Measurements from ENCODE around the gene MSI1.

Gene MSI1

GRCh38 chr12:120368789-120369602 is at the start of gene MSI1:
Gene MSI1, minus strand, starts transcription at chr12:120369164. Its CDS starts 73 bp downstream, at chr12:120369091.
- DNase-seq: no peak

- DNase-seq: no peak
Measured at GRCh38 chr12:120417917-120418580, 49.1 kb upstream of the MSI1 start.

- DNase-seq: no peak
Measured at GRCh38 chr12:120416490-120417216, 47.7 kb upstream of the MSI1 start.

GRCh38 chr12:120413901-120414695 is 45.1 kb upstream of the MSI1 start:
- DNase-seq: no peak

GRCh38 chr12:120412421-120412820 is 43.5 kb upstream of the MSI1 start:
- DNase-seq: no peak

GRCh38 chr12:120408771-120409170 is 39.8 kb upstream of the MSI1 start:
- no peak for DNase-seq

- no peak for DNase-seq
Measured at GRCh38 chr12:120406553-120406952, 37.6 kb upstream of the MSI1 start.

- no peak for DNase-seq
Measured at GRCh38 chr12:120406069-120406468, 37.1 kb upstream of the MSI1 start.

GRCh38 chr12:120404271-120404670 is 35.3 kb upstream of the MSI1 start:
- DNase-seq: no peak

- DNase-seq: no peak
Measured at GRCh38 chr12:120403869-120404268, 34.9 kb upstream of the MSI1 start.

GRCh38 chr12:120402217-120402616 is 33.3 kb upstream of the MSI1 start:
- DNase-seq: no peak

- DNase-seq: no peak
Measured at GRCh38 chr12:120399531-120399930, 30.6 kb upstream of the MSI1 start.

- DNase-seq: no peak
Measured at GRCh38 chr12:120397824-120398540, 29.0 kb upstream of the MSI1 start.

GRCh38 chr12:120394483-120395367 is 25.8 kb upstream of the MSI1 start:
- no peak for DNase-seq

- no peak for DNase-seq
Measured at GRCh38 chr12:120390540-120391120, 21.7 kb upstream of the MSI1 start.

GRCh38 chr12:120388691-120389481 is 19.9 kb upstream of the MSI1 start:
- DNase-seq: no peak

- no peak for DNase-seq
Measured at GRCh38 chr12:120381752-120382419, 12.9 kb upstream of the MSI1 start.

- DNase-seq: no peak
Measured at GRCh38 chr12:120378036-120378435, 9.1 kb upstream of the MSI1 start.

- no peak for DNase-seq
Measured at GRCh38 chr12:120377611-120378010, 8.6 kb upstream of the MSI1 start.
